Thoracic aorta (tissue), 2 donors: ENCODE measurements around the gene TADA1. TPM values are rescaled to one million over a fixed set of nuclear protein-coding genes. Genes with fewer than 3 reads are reported as not detected.

Experiments
- ATAC-seq: fragments of 150-250 bp; one replicate; pipeline ENCODE4 v1.8.0; 2017; ENCODE audit warnings: low read depth; ENCODE audit not compliant: insufficient number of reproducible peaks, low FRiP score
- DNase-seq: peaks from one replicate; pipeline ENCODE4 v3.0.0-alpha.2; 2020; ENCODE audit warnings: low spot score
- H3K27ac ChIP-seq, 2 donors: fragments of 200-600 bp; sonication (generic); 1 replicate in 1 of 2; 2 replicates in 1 of 2; pipeline ENCODE4 v1.5.1; 2016; ENCODE audit warnings: mild to moderate bottlenecking in 2 of 2, moderate library complexity in 2 of 2
- H3K27me3 ChIP-seq: fragments of 200-600 bp; sonication (generic); replicated peaks from 2 replicates; pipeline ENCODE4 v1.6.0; 2016; ENCODE audit warnings: mild to moderate bottlenecking; ENCODE audit not compliant: insufficient read depth
- H3K36me3 ChIP-seq: fragments of 200-600 bp; sonication (generic); one replicate; pipeline ENCODE4 v1.5.1; 2016
- H3K4me1 ChIP-seq, 2 donors: fragments of 200-600 bp; sonication (generic); 1 replicate in 1 of 2; 2 replicates in 1 of 2; pipeline versions ENCODE4 v1.5.1 to v1.6.0; 2016; ENCODE audit warnings: low read depth in 2 of 2, mild to moderate bottlenecking in 1 of 2; ENCODE audit not compliant: control insufficient read depth in 1 of 2
- H3K4me3 ChIP-seq: fragments of 200-600 bp; sonication (generic); 2 replicates; pipeline ENCODE4 v1.5.1; 2016; ENCODE audit warnings: mild to moderate bottlenecking
- H3K9me3 ChIP-seq: fragments of 200-600 bp; sonication (generic); 2 replicates; pipeline ENCODE4 v1.5.1; 2016
- total RNA-seq, 2 donors: library from RNA; depleted of rRNA; stranded (reverse); fragments of >200 nt; gene quantifications; one replicate each; pipeline versions ENCODE4 v1.1.0 to v1.2.3, GENCODE V29; 2016
- TF ChIP-seq, protein P1 (sequence below): fragments of 200-600 bp; sonication (generic); IDR thresholded peaks from one replicate; pipeline ENCODE4 v1.5.1; 2019; ENCODE audit warnings: antibody characterized with exemption

Gene TADA1
- total RNA-seq, 2 donors from 2014 or later = 5.7 to 6.5 TPM

GRCh38 chr1:166827426-166827825 lies 48.6 kb downstream of the TADA1 start:
- Histone ChIP-seq H3K9me3 (peaks cover 10% of the 10 kb centered on the region), H3K27ac (no peak overlapping the region), H3K27me3 (no peaks in the 10 kb centered on the region), H3K4me1 (no peaks in the 10 kb centered on the region), H3K4me3 (no peak overlapping the region), H3K36me3 (no peaks in the 10 kb centered on the region)
- no peak for DNase-seq
- ATAC-seq = no peak
- TF ChIP-seq, protein P1, sequence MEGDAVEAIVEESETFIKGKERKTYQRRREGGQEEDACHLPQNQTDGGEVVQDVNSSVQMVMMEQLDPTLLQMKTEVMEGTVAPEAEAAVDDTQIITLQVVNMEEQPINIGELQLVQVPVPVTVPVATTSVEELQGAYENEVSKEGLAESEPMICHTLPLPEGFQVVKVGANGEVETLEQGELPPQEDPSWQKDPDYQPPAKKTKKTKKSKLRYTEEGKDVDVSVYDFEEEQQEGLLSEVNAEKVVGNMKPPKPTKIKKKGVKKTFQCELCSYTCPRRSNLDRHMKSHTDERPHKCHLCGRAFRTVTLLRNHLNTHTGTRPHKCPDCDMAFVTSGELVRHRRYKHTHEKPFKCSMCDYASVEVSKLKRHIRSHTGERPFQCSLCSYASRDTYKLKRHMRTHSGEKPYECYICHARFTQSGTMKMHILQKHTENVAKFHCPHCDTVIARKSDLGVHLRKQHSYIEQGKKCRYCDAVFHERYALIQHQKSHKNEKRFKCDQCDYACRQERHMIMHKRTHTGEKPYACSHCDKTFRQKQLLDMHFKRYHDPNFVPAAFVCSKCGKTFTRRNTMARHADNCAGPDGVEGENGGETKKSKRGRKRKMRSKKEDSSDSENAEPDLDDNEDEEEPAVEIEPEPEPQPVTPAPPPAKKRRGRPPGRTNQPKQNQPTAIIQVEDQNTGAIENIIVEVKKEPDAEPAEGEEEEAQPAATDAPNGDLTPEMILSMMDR = no peak

GRCh38 chr1:166822385-166822784 lies 53.7 kb downstream of the TADA1 start:
- Histone ChIP-seq H3K4me3 (no peak overlapping the region), H3K27ac (no peak overlapping the region), H3K4me1 (no peaks in the 10 kb centered on the region), H3K27me3 (no peaks in the 10 kb centered on the region), H3K36me3 (no peaks in the 10 kb centered on the region), H3K9me3 (no peaks in the 10 kb centered on the region)
- ATAC-seq = no peak
- TF ChIP-seq, protein P1 = no peak
- no peak for DNase-seq

- no peak overlapping the region for H3K27ac ChIP-seq
- no peak for DNase-seq
- H3K36me3 ChIP-seq = no peaks in the 10 kb centered on the region
- H3K4me3 ChIP-seq = no peak overlapping the region
- H3K9me3 ChIP-seq = no peaks in the 10 kb centered on the region
- no peaks in the 10 kb centered on the region for H3K4me1 ChIP-seq
- no peaks in the 10 kb centered on the region for H3K27me3 ChIP-seq
- ATAC-seq = no peak
- TF ChIP-seq, protein P1 = no peak
Observed at GRCh38 chr1:166819974-166820373, 56.1 kb downstream of the TADA1 start.

DNA sequence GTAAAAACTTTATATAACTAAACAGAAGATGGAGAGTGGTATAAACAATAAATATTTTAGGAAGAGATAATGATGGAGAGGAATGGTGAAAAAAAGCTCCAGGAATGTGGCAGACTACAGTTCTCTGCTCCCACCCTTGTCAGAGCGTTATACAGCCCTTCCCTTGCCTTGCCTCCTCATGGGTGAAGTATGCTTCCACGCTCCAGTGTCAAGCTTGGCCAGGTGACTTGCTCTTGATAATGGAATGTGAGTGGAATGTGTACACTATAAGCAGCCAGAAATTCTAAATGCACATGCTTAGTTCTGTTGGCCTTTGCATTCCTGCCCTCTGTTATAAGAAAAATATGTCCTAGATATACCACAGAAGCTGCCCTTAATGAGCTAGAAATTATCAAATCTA lies 61.5 kb downstream of the TADA1 start:
- Histone ChIP-seq H3K27ac (no peak overlapping the region), H3K4me3 (no peak overlapping the region), H3K4me1 (no peaks in the 10 kb centered on the region), H3K36me3 (no peaks in the 10 kb centered on the region), H3K27me3 (no peaks in the 10 kb centered on the region), H3K9me3 (no peaks in the 10 kb centered on the region)
- no peak for DNase-seq
- ATAC-seq = no peak
- TF ChIP-seq, protein P1 = no peak

DNA sequence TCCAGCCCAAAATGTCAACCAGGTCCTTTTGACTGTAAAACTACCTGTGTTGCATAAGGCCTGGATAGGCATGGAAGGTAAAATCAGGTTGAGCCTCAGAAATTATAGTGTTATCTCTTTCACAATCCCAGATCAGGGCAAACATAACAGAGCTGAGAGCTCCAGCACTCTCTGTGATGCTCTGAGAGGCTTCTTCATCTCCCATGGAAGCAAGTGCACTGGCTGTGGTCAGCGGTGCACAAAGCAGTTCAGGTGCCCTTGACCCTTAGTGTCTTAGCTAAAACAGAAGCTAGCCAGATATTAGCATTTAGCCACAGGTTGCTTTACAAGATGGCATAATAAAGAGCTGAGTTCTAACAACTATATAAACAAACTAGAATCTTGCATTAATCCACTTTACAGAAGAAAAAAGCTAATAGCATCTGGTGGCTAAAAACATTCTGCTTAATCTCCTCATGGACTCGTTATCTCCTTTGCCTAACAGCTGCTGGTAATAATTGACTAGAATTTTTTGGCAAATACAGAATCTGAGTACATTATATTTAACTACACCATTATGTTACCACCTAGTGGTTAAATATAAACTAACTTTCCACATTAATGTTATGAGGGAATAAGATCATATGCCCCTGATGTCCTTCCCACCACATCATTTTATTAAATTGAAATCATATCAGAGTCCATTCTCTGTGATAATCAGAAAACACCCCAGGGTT lies 62.4 kb downstream of the TADA1 start:
- TF ChIP-seq, protein P1 = no peak
- Histone ChIP-seq H3K4me1 (no peaks in the 10 kb centered on the region), H3K4me3 (no peak overlapping the region), H3K9me3 (no peaks in the 10 kb centered on the region), H3K27ac (no peak overlapping the region), H3K36me3 (no peaks in the 10 kb centered on the region), H3K27me3 (no peaks in the 10 kb centered on the region)
- DNase-seq (no peak), ATAC-seq (no peak)
